ENCODE measurements around the gene HMCN1. TPM values are rescaled to one million over a fixed set of nuclear protein-coding genes. Genes with fewer than 3 reads are reported as not detected.

The HMCN1 gene
- total RNA-seq, 1 donor from 2014 or later = 22.2 TPM

- no peak for TF ChIP-seq CTCF (IDR thresholded peaks at IDR 0.05; ENCODE audit: unreplicated experiment)
- Mint-ChIP-seq H3K27ac (ENCODE audit: unreplicated experiment) (no peak overlapping the region), H3K9me3 (ENCODE audit: unreplicated experiment) (no peaks in the 10 kb centered on the region), H3K36me3 (ENCODE audit: low read depth, unreplicated experiment) (no peaks in the 10 kb centered on the region), H3K27me3 (ENCODE audit: unreplicated experiment) (no peaks in the 10 kb centered on the region), H3K4me1 (ENCODE audit: unreplicated experiment) (peaks cover 6% of the 10 kb centered on the region), H3K4me3 (ENCODE audit: unreplicated experiment) (no peak overlapping the region)
- DNase-seq (ENCODE audit: low spot score) = no peak
Observed at GRCh38 chr1:185807275-185807674, 73.1 kb downstream of the HMCN1 start.

GRCh38 chr1:185808631-185809030 lies 74.4 kb downstream of the HMCN1 start:
- no peak for TF ChIP-seq CTCF (IDR thresholded peaks at IDR 0.05; ENCODE audit: unreplicated experiment)
- Mint-ChIP-seq H3K4me3 (ENCODE audit: unreplicated experiment) (no peak overlapping the region), H3K9me3 (ENCODE audit: unreplicated experiment) (no peaks in the 10 kb centered on the region), H3K36me3 (ENCODE audit: low read depth, unreplicated experiment) (no peaks in the 10 kb centered on the region), H3K27me3 (ENCODE audit: unreplicated experiment) (no peaks in the 10 kb centered on the region), H3K4me1 (ENCODE audit: unreplicated experiment) (peaks cover 6% of the 10 kb centered on the region), H3K27ac (ENCODE audit: unreplicated experiment) (no peak overlapping the region)
- DNase-seq (ENCODE audit: low spot score) = no peak

GRCh38 chr1:185811073-185811709 lies 77.0 kb downstream of the HMCN1 start:
- Mint-ChIP-seq H3K9me3 (ENCODE audit: unreplicated experiment) (no peaks in the 10 kb centered on the region), H3K27me3 (ENCODE audit: unreplicated experiment) (no peaks in the 10 kb centered on the region), H3K4me3 (ENCODE audit: unreplicated experiment) (no peak overlapping the region), H3K36me3 (ENCODE audit: low read depth, unreplicated experiment) (no peaks in the 10 kb centered on the region), H3K4me1 (ENCODE audit: unreplicated experiment) (no peaks in the 10 kb centered on the region), H3K27ac (ENCODE audit: unreplicated experiment) (no peak overlapping the region)
- DNase-seq (ENCODE audit: low spot score) = no peak
- TF ChIP-seq CTCF (IDR thresholded peaks at IDR 0.05; ENCODE audit: unreplicated experiment) = no peak

- no peak for DNase-seq (ENCODE audit: low spot score)
- Mint-ChIP-seq H3K9me3 (ENCODE audit: unreplicated experiment) (no peaks in the 10 kb centered on the region), H3K4me3 (ENCODE audit: unreplicated experiment) (no peak overlapping the region), H3K27ac (ENCODE audit: unreplicated experiment) (no peak overlapping the region), H3K4me1 (ENCODE audit: unreplicated experiment) (no peaks in the 10 kb centered on the region), H3K36me3 (ENCODE audit: low read depth, unreplicated experiment) (no peaks in the 10 kb centered on the region), H3K27me3 (ENCODE audit: unreplicated experiment) (no peaks in the 10 kb centered on the region)
- no peak for TF ChIP-seq CTCF (IDR thresholded peaks at IDR 0.05; ENCODE audit: unreplicated experiment)
Observed at GRCh38 chr1:185812934-185813333, 78.7 kb downstream of the HMCN1 start.

DNA sequence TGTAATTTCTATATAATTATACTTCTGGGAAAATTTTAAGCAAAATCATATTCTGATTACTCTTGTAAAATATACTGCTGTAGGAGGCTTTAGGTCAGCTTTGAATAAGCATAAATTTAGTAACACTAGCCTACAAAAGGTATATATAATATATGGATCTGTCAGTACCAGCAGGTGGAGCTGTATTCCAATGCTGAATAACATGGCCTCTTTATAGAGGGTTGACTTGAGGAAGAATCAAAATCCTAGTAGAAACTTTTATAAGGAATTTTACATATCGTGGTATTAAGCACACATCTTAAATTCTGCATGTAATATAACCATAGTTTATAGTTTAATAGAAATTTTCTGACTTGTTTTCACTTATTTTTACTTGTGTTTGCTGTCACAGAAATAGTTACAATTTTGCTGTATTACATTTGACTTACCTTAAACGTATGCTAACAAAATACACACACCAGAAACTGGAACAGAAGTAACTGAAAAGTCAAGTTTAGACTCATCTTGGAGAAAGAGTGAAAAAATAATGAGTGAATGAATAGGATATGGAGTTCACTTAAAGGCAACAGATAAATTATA lies 79.3 kb downstream of the HMCN1 start:
- Mint-ChIP-seq H3K4me1 (ENCODE audit: unreplicated experiment) (no peaks in the 10 kb centered on the region), H3K27ac (ENCODE audit: unreplicated experiment) (no peak overlapping the region), H3K4me3 (ENCODE audit: unreplicated experiment) (no peak overlapping the region), H3K36me3 (ENCODE audit: low read depth, unreplicated experiment) (no peaks in the 10 kb centered on the region), H3K27me3 (ENCODE audit: unreplicated experiment) (no peaks in the 10 kb centered on the region), H3K9me3 (ENCODE audit: unreplicated experiment) (no peaks in the 10 kb centered on the region)
- TF ChIP-seq CTCF (IDR thresholded peaks at IDR 0.05; ENCODE audit: unreplicated experiment) = peak; percentile 68
- DNase-seq (ENCODE audit: low spot score) = peak; percentile 25

All from endothelial cell (in vitro differentiated cells).